Measurements from ENCODE around the gene MAU2. TPM values are rescaled to one million over a fixed set of nuclear protein-coding genes. Genes with fewer than 3 reads are reported as not detected.

Gene MAU2
- total and polyA plus RNA-seq, 2 experiments from 2014 or later: 18.9 to 62.2 TPM

- no peak for TF ChIP-seq REST (IDR thresholded peaks at IDR 0.05; ENCODE audit: unreplicated experiment)
Observed at GRCh38 chr19:19336597-19336996, 16.0 kb downstream of the MAU2 start (continued).

- H3K36me3 ChIP-seq (ENCODE audit: insufficient read depth): peaks cover 7% of the 10 kb centered on the region; the same call in 1 of the 2 replicates
- H3K27ac Mint-ChIP-seq: no peak overlapping the region
- no peak overlapping the region for H3K4me3 ChIP-seq
- no peak overlapping the region for H3K4me2 ChIP-seq
- no peaks in the 10 kb centered on the region for H3K4me1 Mint-ChIP-seq
- TF ChIP-seq CREB1 (CRISPR knock-in tag; IDR thresholded peaks at IDR 0.05; ENCODE audit: low read depth): no peak
- TF ChIP-seq REST (IDR thresholded peaks at IDR 0.05; ENCODE audit: unreplicated experiment): no peak
- TF ChIP-seq EZH2 (IDR thresholded peaks at IDR 0.05; ENCODE audit: low read depth, unreplicated experiment): no peak
- TF ChIP-seq ZNF462 (CRISPR knock-in tag; IDR thresholded peaks at IDR 0.05): no peak
- TF ChIP-seq NANOG (IDR thresholded peaks at IDR 0.05; ENCODE audit: borderline replicate concordance): no peak
- no peak for TF ChIP-seq STAT1 (IDR thresholded peaks at IDR 0.05; ENCODE audit: unreplicated experiment)
- TF ChIP-seq POLR2AphosphoS5 (IDR thresholded peaks at IDR 0.05; ENCODE audit: low read depth): no peak
- no peak for TF ChIP-seq JUNB (IDR thresholded peaks at IDR 0.05; ENCODE audit: unreplicated experiment)
- no peak for TF ChIP-seq ZNF331 (CRISPR knock-in tag; IDR thresholded peaks at IDR 0.05; ENCODE audit: low read depth)
- H2AFZ ChIP-seq: no peak overlapping the region
- no peak for ATAC-seq
- no peaks in the 10 kb centered on the region for H3K27me3 ChIP-seq (ENCODE audit: insufficient read depth)
- no peaks in the 10 kb centered on the region for H3K79me2 ChIP-seq (replicated peaks; ENCODE audit: insufficient read depth)
- peaks cover 39% of the 10 kb centered on the region for H3K36me3 Mint-ChIP-seq (ENCODE audit: low read depth)
- no peaks in the 10 kb centered on the region for H3K9me3 Mint-ChIP-seq
- peaks cover 8% of the 10 kb centered on the region for H3K27me3 Mint-ChIP-seq (ENCODE audit: insufficient read depth, low read depth, poor library complexity)
- peak; percentile 18 for DNase-seq (ENCODE audit: low spot score)
- 0 out of 2 replicates have a peak overlapping the region, but pooled peaks have one; percentile 14 for H3K27ac ChIP-seq (ENCODE audit: low read depth)
- H3K4me1 ChIP-seq (ENCODE audit: insufficient read depth): no peaks in the 10 kb centered on the region
- no peaks in the 10 kb centered on the region for H3F3A ChIP-seq (replicated peaks; ENCODE audit: low read depth)
- no peaks in the 10 kb centered on the region; the same call in 1 of the 2 replicates for H4K20me1 ChIP-seq (replicated peaks; ENCODE audit: insufficient read depth)
- H3K4me3 Mint-ChIP-seq: no peak overlapping the region
- no peaks in the 10 kb centered on the region for H3K9me2 ChIP-seq (ENCODE audit: insufficient read depth)
Observed at GRCh38 chr19:19337120-19337519, 16.5 kb downstream of the MAU2 start.
